HCT116 (cell line): ENCODE measurements around the gene RBBP9. TPM values are rescaled to one million over a fixed set of nuclear protein-coding genes. Genes with fewer than 3 reads are reported as not detected.

Source experiments
- ATAC-seq: fragments of 200-7000 bp; cut with Tn5 transposase; 2 replicates; pipeline ENCODE4 v1.9.1; 2020; ENCODE audit warnings: mild to moderate bottlenecking, moderate library complexity
- BruUV-seq: library from RNA; stranded (reverse); fragments of 400-500 nt; replicated peaks from 2 replicates; lab custom pipeline; 2021; lab: Mats Ljungman, UMichigan
- CTCF ChIA-PET: fragments of 300-600 bp; sonication (Branson Sonifier 250); formaldehyde crosslinking; loops from one replicate; lab custom pipeline; 2021; ENCODE audit warnings: antibody characterized with exemption; lab: Charles Lee
- POLR2A ChIA-PET: fragments of 300-600, 350-600 bp; sonication (Branson Sonifier 250); formaldehyde crosslinking; loops from one replicate; lab custom pipeline; 2021; ENCODE audit warnings: antibody characterized with exemption; lab: Charles Lee
- RAD21 ChIA-PET, 2 experiments: fragments of 300-600 bp; sonication (Branson Sonifier 250); formaldehyde crosslinking; loops; one replicate each; lab custom pipeline; 2023; ENCODE audit warnings: low total read pairs in 2 of 2; ENCODE audit not compliant: uncharacterized antibody in 2 of 2, unreplicated experiment in 2 of 2, low non-redundant PET in 1 of 2; lab: Charles Lee
- DNase-seq: peaks from one replicate; pipeline ENCODE4 v3.0.0-alpha.2; 2010; ENCODE audit warnings: low read depth, low spot score
- H2AFZ ChIP-seq: fragments of 200-600 bp; shearing (Covaris generic), sonication (generic); 2 replicates; pipeline ENCODE4 v1.6.1; 2017; ENCODE audit warnings: low read depth, mixed run types, mixed read lengths, antibody characterized with exemption, low read length; ENCODE audit not compliant: poor library complexity, severe bottlenecking
- H3K27ac ChIP-seq: 2 replicates; pipeline ENCODE4 v1.5.1; 2012; ENCODE audit warnings: low read depth, low read length
- H3K27me3 ChIP-seq: fragments of 200-600 bp; sonication (generic); 2 replicates; pipeline ENCODE4 v1.6.1; 2016; ENCODE audit warnings: mixed run types, low read length, mixed read lengths; ENCODE audit not compliant: insufficient read depth
- H3K36me3 ChIP-seq, 2 experiments: fragments of 200-500 bp in 1 of 2; fragments of 200-600 bp in 1 of 2; sonication (Bioruptor generic) in 1 of 2; sonication (generic) in 1 of 2; 2 replicates each; pipeline versions ENCODE4 v1.5.1 to v1.6.1; 2014 to 2016; ENCODE audit warnings: low read length in 2 of 2, inconsistent platforms in 1 of 2, mixed read lengths in 1 of 2, mixed run types in 1 of 2; ENCODE audit not compliant: insufficient read depth in 2 of 2, control insufficient read depth in 1 of 2
- H3K4me1 ChIP-seq, 2 experiments: fragments of 200-600 bp in 1 of 2; sonication (generic) in 1 of 2; 2 replicates each; pipeline versions ENCODE4 v1.5.1 to v1.6.1; 2012 to 2017; ENCODE audit warnings: low read length in 2 of 2, inconsistent platforms in 1 of 2, mild to moderate bottlenecking in 1 of 2, mixed read lengths in 1 of 2, mixed run types in 1 of 2, moderate library complexity in 1 of 2; ENCODE audit not compliant: insufficient read depth in 2 of 2, control insufficient read depth in 1 of 2
- H3K4me2 ChIP-seq: fragments of 200-600 bp; sonication (generic); 2 replicates; pipeline ENCODE4 v1.6.1; 2017; ENCODE audit warnings: mixed run types, low read length, mixed read lengths
- H3K4me3 ChIP-seq, 2 experiments: fragments of 200-600 bp in 1 of 2; sonication (generic) in 1 of 2; replicated peaks in 1 of 2; 2 replicates each; pipeline ENCODE4 v1.5.1; 2011 to 2016; ENCODE audit warnings: low read length in 2 of 2, control low read depth in 1 of 2, low read depth in 1 of 2, mild to moderate bottlenecking in 1 of 2, mixed read lengths in 1 of 2, mixed run types in 1 of 2
- H3K79me2 ChIP-seq: fragments of 200-600 bp; sonication (generic); 2 replicates; pipeline ENCODE4 v1.6.1; 2017; ENCODE audit warnings: mild to moderate bottlenecking, mixed run types, low read length, moderate library complexity, mixed read lengths; ENCODE audit not compliant: insufficient read depth
- H3K9ac ChIP-seq: fragments of 200-600 bp; sonication (generic); 2 replicates; pipeline ENCODE4 v1.6.1; 2016; ENCODE audit warnings: low read length, mixed read lengths
- H3K9me2 ChIP-seq: fragments of 200-600 bp; sonication (generic), shearing (Covaris generic); 2 replicates; pipeline ENCODE4 v1.6.1; 2017; ENCODE audit warnings: mixed run types, mild to moderate bottlenecking, moderate library complexity; ENCODE audit not compliant: insufficient read depth
- H3K9me3 ChIP-seq, 2 experiments: fragments of 200-500 bp in 1 of 2; fragments of 200-600 bp in 1 of 2; sonication (Bioruptor generic) in 1 of 2; sonication (generic) in 1 of 2; 2 replicates each; pipeline ENCODE4 v1.6.1; 2014 to 2017; ENCODE audit warnings: low read length in 2 of 2, mixed read lengths in 2 of 2, inconsistent platforms in 1 of 2, low read depth in 1 of 2, mild to moderate bottlenecking in 1 of 2, mixed run types in 1 of 2, moderate library complexity in 1 of 2; ENCODE audit not compliant: control insufficient read depth in 1 of 2, insufficient read depth in 1 of 2
- H4K20me1 ChIP-seq: fragments of 200-600 bp; sonication (generic), shearing (Covaris generic); 2 replicates; pipeline ENCODE4 v1.6.1; 2017; ENCODE audit warnings: mixed run types, mild to moderate bottlenecking, moderate library complexity; ENCODE audit not compliant: insufficient read depth
- ATF3 ChIP-seq: IDR thresholded peaks from 2 replicates; pipeline ENCODE4 v1.6.1; 2012
- CEBPB ChIP-seq: IDR thresholded peaks from 2 replicates; pipeline ENCODE4 v1.6.1; 2012; ENCODE audit warnings: low read depth
- EGR1 ChIP-seq: IDR thresholded peaks from 2 replicates; pipeline ENCODE4 v1.6.1; 2012; ENCODE audit warnings: low read depth
- ELF1 ChIP-seq: IDR thresholded peaks from 2 replicates; pipeline ENCODE4 v1.6.1; 2012; ENCODE audit warnings: low read depth, borderline replicate concordance
- EZH2 ChIP-seq: fragments of 200-600 bp; sonication (generic); IDR thresholded peaks from 2 replicates; pipeline ENCODE4 v1.6.1; 2017; ENCODE audit warnings: antibody characterized with exemption, mixed run types
- EZH2phosphoT487 ChIP-seq: fragments of 200-600 bp; IDR thresholded peaks from 2 replicates; pipeline ENCODE4 v1.6.1; 2018; ENCODE audit warnings: antibody characterized with exemption, borderline replicate concordance
- FOSL1 ChIP-seq: IDR thresholded peaks from 2 replicates; pipeline ENCODE4 v1.6.1; 2012; ENCODE audit warnings: low read depth
- MAX ChIP-seq: IDR thresholded peaks from 2 replicates; pipeline ENCODE4 v1.6.1; 2012
- POLR2AphosphoS5 ChIP-seq: IDR thresholded peaks from 2 replicates; pipeline ENCODE4 v1.6.1; 2011; ENCODE audit warnings: mild to moderate bottlenecking, low read depth, low read length, moderate library complexity
- RAD21 ChIP-seq: IDR thresholded peaks from 2 replicates; pipeline ENCODE4 v1.6.1; 2012; ENCODE audit warnings: low read depth, mild to moderate bottlenecking
- SIN3A ChIP-seq: IDR thresholded peaks from 2 replicates; pipeline ENCODE4 v1.6.1; 2012; ENCODE audit warnings: low read depth
- SP1 ChIP-seq: IDR thresholded peaks from 2 replicates; pipeline ENCODE4 v1.6.1; 2012; ENCODE audit warnings: low read depth
- SRF ChIP-seq: IDR thresholded peaks from 2 replicates; pipeline ENCODE4 v1.6.1; 2012; ENCODE audit warnings: low read depth
- YY1 ChIP-seq: IDR thresholded peaks from 2 replicates; pipeline ENCODE4 v1.6.1; 2011; ENCODE audit warnings: low read length, low read depth, moderate library complexity, mild to moderate bottlenecking; ENCODE audit not compliant: insufficient replicate concordance; ENCODE audit errors: extremely low read depth
- ZBTB33 ChIP-seq: IDR thresholded peaks from 2 replicates; pipeline ENCODE4 v1.6.1; 2011; ENCODE audit warnings: mild to moderate bottlenecking, low read length, moderate library complexity; ENCODE audit not compliant: insufficient replicate concordance; ENCODE audit errors: extremely low read depth
- ZNF274 ChIP-seq: fragments of 200-500 bp; sonication (Bioruptor generic); IDR thresholded peaks from 2 replicates; pipeline ENCODE4 v1.6.1; 2014; ENCODE audit warnings: mild to moderate bottlenecking, low read depth, low read length, inconsistent platforms
- intact Hi-C: fragments of 100-400 bp; cut with micrococcal nuclease; formaldehyde crosslinking; loops from 2 replicates; pipeline ENCODE4 v1.10.0; 2022
- total RNA-seq: library from RNA; stranded (reverse); gene quantifications from one replicate; pipeline ENCODE4 v1.2.1, GENCODE V29; 2021; ENCODE audit not compliant: unreplicated experiment

RBBP9 gene
- total RNA-seq, 1 experiment from 2014 or later = 10.3 TPM

GRCh38 chr20:18537651-18538050, 40.6 kb upstream of the RBBP9 start:
- no TSS peak for BruUV-seq
- DNase-seq = no peak

More at GRCh38 chr20:18537651-18538050, 40.6 kb upstream of the RBBP9 start:
- Histone ChIP-seq H3K9me2 (no peaks in the 10 kb centered on the region), H4K20me1 (no peaks in the 10 kb centered on the region), H3K4me2 (no peak overlapping the region), H2AFZ (no peak overlapping the region), H3K36me3 (peaks cover 23 to 44% of the 10 kb centered on the region in 2 experiments), H3K79me2 (no peaks in the 10 kb centered on the region)
- intact Hi-C loops = no loop called here
- no peak for TF ChIP-seq POLR2AphosphoS5
- no peak for TF ChIP-seq YY1
- TF ChIP-seq SIN3A = no peak
- no peak for TF ChIP-seq EZH2
- TF ChIP-seq CEBPB = no peak
- TF ChIP-seq SP1 = no peak
- TF ChIP-seq ATF3 = no peak
- no peak for TF ChIP-seq EZH2phosphoT487
- no peak for TF ChIP-seq ZNF274
- TF ChIP-seq FOSL1 = no peak
- no peak for TF ChIP-seq RAD21
- no peak for TF ChIP-seq SRF
- TF ChIP-seq EGR1 = no peak
- no peak for TF ChIP-seq ZBTB33
- no peak for TF ChIP-seq MAX
- TF ChIP-seq ELF1 = no peak
- TF ChIP-seq, all 23 proteins: peak for 0
- H3K4me3 ChIP-seq = no peak overlapping the region
- ATAC-seq = no peak
- H3K9ac ChIP-seq = no peak overlapping the region
- ChIA-PET POLR2A (no interaction called here), CTCF (no interaction called here), RAD21 (no interaction called here)
- no peak overlapping the region for H3K27ac ChIP-seq
- H3K27me3 ChIP-seq = no peaks in the 10 kb centered on the region
- H3K4me1 ChIP-seq = no peaks in the 10 kb centered on the region
- no peaks in the 10 kb centered on the region for H3K9me3 ChIP-seq
